ENCODE data around the gene ZFP3. TPM values are rescaled to one million over a fixed set of nuclear protein-coding genes. Genes with fewer than 3 reads are reported as not detected.
"Not testable (repeated sequence)": the region's sequence is repeated elsewhere in the genome, so short reads cannot be mapped to it uniquely, and the experiment has no call there.

ZFP3 gene
- total RNA-seq (10 to 100 TPM; 12.0 to 13.0 TPM), polyA plus RNA-seq (1 to 10 TPM in 1 of 2 donors, under 1 TPM in 1; 0.52 to 1.3 TPM)

DNA sequence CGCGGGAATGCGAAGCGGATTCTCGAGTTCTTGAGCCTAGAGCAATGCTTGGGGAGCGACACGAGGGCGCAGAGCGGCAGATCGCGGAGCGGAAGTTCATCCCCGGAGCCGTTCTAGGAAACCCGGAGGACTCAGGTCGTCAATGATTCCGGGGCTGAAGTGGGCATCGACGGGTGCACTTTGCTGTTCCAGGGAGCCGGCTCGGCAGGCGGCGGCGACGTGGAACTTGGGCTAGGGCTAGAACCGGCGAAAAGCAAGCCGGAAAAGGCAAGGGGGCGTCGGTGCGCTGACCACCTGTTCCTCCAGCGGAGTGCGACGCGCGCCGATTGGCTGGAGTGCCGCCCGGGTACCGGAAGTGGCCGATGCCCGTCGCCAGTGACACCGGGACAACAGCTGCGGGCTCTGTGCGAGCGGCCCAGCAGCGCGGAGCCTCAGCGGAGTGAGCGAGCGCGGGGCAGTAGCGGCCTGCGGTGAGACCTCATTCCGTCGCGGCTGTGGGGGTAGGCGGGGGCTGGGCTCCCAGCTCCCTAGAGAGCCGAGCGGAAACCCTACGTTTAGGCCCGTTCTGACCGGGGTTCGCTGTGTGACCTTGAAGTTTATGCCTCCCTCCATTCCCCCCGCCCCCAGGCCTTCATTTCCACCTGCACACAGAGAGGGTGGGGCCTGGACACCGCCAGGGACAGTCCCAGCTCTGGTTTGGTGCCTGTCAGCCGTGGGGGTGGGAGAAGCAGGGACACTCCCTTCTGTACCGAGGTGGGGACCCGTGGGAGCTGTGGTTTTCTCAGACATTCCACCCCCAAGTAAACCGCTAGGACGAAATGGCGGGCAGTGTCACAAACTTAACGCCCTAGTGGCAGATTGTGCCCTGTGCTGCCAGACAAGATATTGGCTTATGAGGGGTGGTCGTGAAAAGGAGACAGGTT lies at the start of gene ZFP3:
ZFP3 (plus strand) TSS at position 362 of the 923 bp plus-strand sequence. CDS start 13,038 bp downstream, outside the sequence.
- H3K36me3 ChIP-seq (ENCODE audit: insufficient read depth, low read length) = no peaks in the 10 kb centered on the region
- peak within 1 kb of the TSS; percentile 76 to 87 for H3K4me3 ChIP-seq (ENCODE audit: low read length in 2 of 2)
- Mint-ChIP-seq H3K36me3 (peaks cover 5 to 18% of the 10 kb centered on the region in 2 donors), H3K4me3 (peak within 1 kb of the TSS; percentile 89 to 98 (median 94)), H3K27ac (peak within 1 kb of the TSS; percentile 30 to 98 (median 93)), H3K4me1 (peaks cover 19 to 34% (median 30%) of the 10 kb centered on the region in 4 donors), H3K27me3 (no peaks in the 10 kb centered on the region), H3K9me3 (peaks cover 0 to 5% (median 2%) of the 10 kb centered on the region in 8 donors)
- intact Hi-C loops (cut with micrococcal nuclease) = loop anchor here (1.0 kb wide), 1 partner anchor 33 kb away; the partner anchor contains the start of gene ZNF232
- peak within 1 kb of the TSS; percentile 64 for H3K27ac ChIP-seq (ENCODE audit: low read depth, low read length)
- DNase-seq = peak; percentile 65 to 84 (median 72)
- ChIA-PET POLR2A (ENCODE audit: partially characterized antibody) (interaction anchor here (0.5 to 3.1 kb wide), 16 partner anchors 11 to 203 kb away, joined by 3 to 15 read pairs (median 4); partner anchors contain the start of genes INCA1, RNF167, SLC25A11 and SPAG7), CTCF (ENCODE audit: partially characterized antibody) (interaction anchor here (1.2 to 2.1 kb wide), 3 partner anchors 15 to 48 kb away, joined by 3 to 6 read pairs (median 5); no protein-coding TSS in a partner anchor)
- no peaks in the 10 kb centered on the region for H3K9me3 ChIP-seq (ENCODE audit: control insufficient read depth in 1 of 2, low read length in 2 of 2)
- H3K27me3 ChIP-seq (ENCODE audit: insufficient read depth, low read length) = no peaks in the 10 kb centered on the region
- H3K4me1 ChIP-seq (ENCODE audit: insufficient read depth, low read length) = peaks cover 16% of the 10 kb centered on the region

DNA sequence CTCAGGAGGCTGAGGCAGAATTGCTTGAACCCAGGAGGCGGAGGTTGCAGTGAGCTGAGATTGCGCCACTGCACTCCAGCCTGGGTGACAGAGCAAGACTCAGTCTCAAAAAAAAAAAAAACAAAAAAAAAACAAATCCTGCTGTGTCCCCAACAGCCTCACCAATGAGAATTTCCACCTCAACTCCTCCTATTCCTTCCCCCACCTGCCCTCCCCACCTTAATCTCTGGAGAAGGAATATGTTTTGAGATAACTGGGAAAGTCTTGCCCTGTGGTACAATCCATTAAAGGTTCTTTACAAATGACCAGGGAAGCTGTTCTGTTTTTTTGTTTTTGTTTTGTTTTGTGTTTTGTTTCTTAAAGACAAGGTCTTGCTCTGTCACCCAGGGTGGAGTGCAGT lies 48.1 kb upstream of the ZFP3 start:
- Mint-ChIP-seq H3K27ac (peak overlapping the region in 4 of 7 donors; percentile 89 to 94 (median 92)), H3K4me3 (peak overlapping the region in 3 of 8 donors; percentile 87 to 89 (median 89)), H3K4me1 (peaks cover 11 to 38% (median 18%) of the 10 kb centered on the region in 4 donors)
- H3K36me3 ChIP-seq (ENCODE audit: insufficient read depth, low read length); H3K27ac ChIP-seq (ENCODE audit: low read depth, low read length); intact Hi-C loops (cut with micrococcal nuclease); DNase-seq; H3K9me3 ChIP-seq (ENCODE audit: control insufficient read depth in 1 of 2, low read length in 2 of 2); H3K27me3 ChIP-seq (ENCODE audit: insufficient read depth, low read length); H3K36me3 Mint-ChIP-seq; H3K9me3 Mint-ChIP-seq; H3K4me3 ChIP-seq (ENCODE audit: low read length in 2 of 2); H3K27me3 Mint-ChIP-seq: not testable (repeated sequence)
- H3K4me1 ChIP-seq (ENCODE audit: insufficient read depth, low read length) = peaks cover 25% of the 10 kb centered on the region
- CTCF ChIA-PET (ENCODE audit: partially characterized antibody) = interaction anchor here (0.7 to 11.2 kb wide), 18 partner anchors 10 to 1427 kb away, joined by 3 to 271 read pairs (median 5); partner anchors contain the start of genes CHRNE, INCA1, KIF1C and RNF167
- POLR2A ChIA-PET (ENCODE audit: partially characterized antibody) = interaction anchor here (0.6 to 9.5 kb wide), 8 partner anchors 12 to 611 kb away, joined by 3 to 146 read pairs (median 6); partner anchors contain the start of genes CAMTA2, INCA1, KIF1C and SPAG7

DNA sequence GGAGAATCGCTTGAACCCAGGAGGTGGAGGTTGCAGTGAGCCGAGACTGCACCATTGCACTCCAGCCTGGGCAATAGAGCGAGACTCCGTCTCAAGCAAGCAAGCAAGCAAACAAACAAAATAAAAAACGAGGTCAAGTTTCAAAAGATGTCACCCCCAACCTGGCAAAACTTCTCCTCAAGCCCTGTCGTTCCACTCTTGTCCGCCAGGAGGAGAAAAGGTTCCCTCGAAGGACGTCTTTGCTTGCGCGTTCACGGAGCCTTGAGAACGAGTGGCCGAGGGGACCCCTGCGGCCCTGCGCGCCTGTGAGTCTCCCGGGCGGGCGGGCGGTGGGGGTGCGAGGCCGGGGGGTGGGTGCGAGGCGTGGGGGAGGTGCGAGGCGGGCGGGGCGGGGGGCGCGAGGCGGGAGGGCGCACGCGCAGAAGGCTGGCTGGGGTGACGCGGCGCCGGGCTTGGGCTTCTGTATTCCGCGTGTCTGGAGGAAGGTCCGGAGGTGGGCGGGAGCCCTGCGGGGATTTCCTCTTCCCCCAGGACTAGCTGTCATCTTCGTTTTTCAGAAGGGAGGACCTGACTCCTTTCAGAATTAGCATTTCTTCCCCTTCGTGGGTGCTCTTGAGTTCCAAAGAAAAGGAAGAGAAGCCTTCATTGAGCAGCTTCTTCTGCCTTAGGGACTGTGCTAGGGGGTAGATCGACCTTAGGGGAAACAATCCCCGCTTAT lies 46.7 kb upstream of the ZFP3 start:
- Mint-ChIP-seq H3K36me3 (no peaks in the 10 kb centered on the region), H3K9me3 (peaks cover 0 to 3% (median 0%) of the 10 kb centered on the region in 8 donors), H3K27me3 (no peaks in the 10 kb centered on the region), H3K4me3 (peak overlapping the region; percentile 79 to 89 (median 87)), H3K27ac (peak overlapping the region; percentile 90 to 94 (median 93)), H3K4me1 (peaks cover 11 to 38% (median 17%) of the 10 kb centered on the region in 4 donors)
- peak; percentile 77 to 83 (median 81) for DNase-seq
- intact Hi-C loops (cut with micrococcal nuclease) = loop anchor here (1.0 kb wide), 2 partner anchors 18 to 31 kb away; no protein-coding TSS in a partner anchor
- Histone ChIP-seq H3K4me1 (ENCODE audit: insufficient read depth, low read length) (peaks cover 25% of the 10 kb centered on the region), H3K27ac (ENCODE audit: low read depth, low read length) (peak overlapping the region; percentile 67), H3K36me3 (ENCODE audit: insufficient read depth, low read length) (no peaks in the 10 kb centered on the region), H3K27me3 (ENCODE audit: insufficient read depth, low read length) (no peaks in the 10 kb centered on the region), H3K4me3 (ENCODE audit: low read length in 2 of 2) (peak overlapping the region in 1 of 2 donors; percentile 23), H3K9me3 (ENCODE audit: control insufficient read depth in 1 of 2, low read length in 2 of 2) (no peaks in the 10 kb centered on the region)
- CTCF ChIA-PET (ENCODE audit: partially characterized antibody) = interaction anchor here (0.7 to 11.2 kb wide), 19 partner anchors 9 to 131 kb away, joined by 3 to 271 read pairs (median 5); partner anchors contain the start of genes CHRNE, SPAG7 and ZFP3
- POLR2A ChIA-PET (ENCODE audit: partially characterized antibody) = interaction anchor here (0.8 to 9.5 kb wide), 11 partner anchors 10 to 91 kb away, joined by 3 to 146 read pairs (median 6); partner anchors contain the start of genes CAMTA2, INCA1, KIF1C and RNF167

DNA sequence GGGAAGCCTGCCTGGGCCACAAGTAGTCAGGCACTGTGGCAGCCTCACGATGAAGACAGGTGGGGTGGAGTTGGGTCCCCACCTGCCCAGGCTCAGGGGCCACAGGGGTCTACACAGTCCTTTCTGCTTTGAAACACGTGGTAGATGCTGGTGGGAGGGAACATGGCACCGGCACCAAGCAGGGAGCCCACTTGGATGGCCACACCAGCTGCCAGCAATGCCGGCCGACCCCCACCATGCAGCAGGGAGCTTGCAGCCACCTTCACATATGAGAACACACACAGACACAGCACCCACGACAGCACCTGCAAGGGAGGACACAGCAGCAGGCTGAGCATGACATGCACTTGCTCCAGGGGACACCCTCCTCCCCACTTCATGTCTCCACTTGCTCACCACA lies 45.4 kb upstream of the ZFP3 start:
- POLR2A ChIA-PET (ENCODE audit: partially characterized antibody) = interaction anchor here (1.3 to 9.5 kb wide), 3 partner anchors 14 to 65 kb away, joined by 7 to 146 read pairs (median 54); partner anchors contain the start of gene SPAG7
- H3K4me3 Mint-ChIP-seq = peak overlapping the region in 2 of 8 donors; percentile 17 to 39
- CTCF ChIA-PET (ENCODE audit: partially characterized antibody) = interaction anchor here (2.3 to 11.2 kb wide), 3 partner anchors 12 to 54 kb away, joined by 5 to 271 read pairs (median 127); no protein-coding TSS in a partner anchor

DNA sequence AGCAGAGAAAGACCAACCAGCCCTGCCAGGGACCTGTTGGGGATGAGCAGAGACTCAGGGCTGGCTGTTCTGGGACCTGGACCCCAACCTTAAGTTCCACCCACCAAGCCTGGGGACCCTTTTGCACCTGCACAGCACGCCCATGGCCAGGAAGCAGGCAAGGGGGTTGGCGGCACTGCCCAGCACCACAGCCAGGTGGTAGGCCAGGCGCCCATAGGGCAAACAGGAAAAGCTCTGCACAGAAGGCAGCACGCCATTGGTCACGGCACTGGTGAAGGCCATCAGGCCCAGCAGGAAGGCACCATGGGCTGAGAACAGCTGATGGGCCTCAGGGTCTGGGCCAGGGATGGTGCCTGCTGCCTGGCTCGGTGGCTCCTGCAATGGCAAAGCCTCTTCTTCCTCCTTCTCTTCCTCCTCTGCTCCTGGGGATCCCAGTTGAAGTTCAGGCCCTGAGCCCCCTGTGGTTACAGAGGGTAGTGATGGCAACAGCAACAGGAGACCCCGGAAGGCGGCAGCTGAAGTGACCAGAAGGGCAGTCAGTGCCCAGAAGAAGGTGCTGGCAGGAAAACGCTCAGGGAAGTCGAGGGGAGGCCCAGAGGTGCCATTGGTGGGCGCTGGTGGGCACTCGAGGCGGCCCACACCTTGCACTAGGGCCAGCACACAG lies 44.8 kb upstream of the ZFP3 start:
- ChIA-PET CTCF (ENCODE audit: partially characterized antibody) (interaction anchor here (6.5 to 11.2 kb wide), 2 partner anchors 12 to 28 kb away, joined by 127 to 271 read pairs; no protein-coding TSS in a partner anchor), POLR2A (ENCODE audit: partially characterized antibody) (interaction anchor here (0.8 to 9.5 kb wide), 4 partner anchors 14 to 45 kb away, joined by 3 to 146 read pairs (median 4); partner anchors contain the start of genes INCA1, KIF1C and ZFP3)
- Histone ChIP-seq H3K36me3 (ENCODE audit: insufficient read depth, low read length) (no peaks in the 10 kb centered on the region), H3K4me3 (ENCODE audit: low read length in 2 of 2) (no peak overlapping the region), H3K9me3 (ENCODE audit: control insufficient read depth in 1 of 2, low read length in 2 of 2) (no peaks in the 10 kb centered on the region), H3K27ac (ENCODE audit: low read depth, low read length) (no peak overlapping the region), H3K27me3 (ENCODE audit: insufficient read depth, low read length) (no peaks in the 10 kb centered on the region), H3K4me1 (ENCODE audit: insufficient read depth, low read length) (peaks cover 25% of the 10 kb centered on the region)
- Mint-ChIP-seq H3K4me1 (peaks cover 11 to 38% (median 20%) of the 10 kb centered on the region in 4 donors), H3K36me3 (no peaks in the 10 kb centered on the region), H3K27ac (peak overlapping the region in 1 of 7 donors; percentile 35), H3K9me3 (peaks cover 0 to 3% (median 0%) of the 10 kb centered on the region in 8 donors), H3K27me3 (no peaks in the 10 kb centered on the region), H3K4me3 (peak overlapping the region in 2 of 8 donors; percentile 17 to 39)
- intact Hi-C loops (cut with micrococcal nuclease) = no loop called here
- no peak for DNase-seq

More for the DNA sequence above, 45.4 kb upstream of the ZFP3 start:
- H3K36me3 ChIP-seq (ENCODE audit: insufficient read depth, low read length) = no peaks in the 10 kb centered on the region
- Mint-ChIP-seq H3K27me3 (no peaks in the 10 kb centered on the region), H3K9me3 (peaks cover 0 to 3% (median 0%) of the 10 kb centered on the region in 8 donors), H3K4me1 (peaks cover 12 to 38% (median 20%) of the 10 kb centered on the region in 4 donors), H3K27ac (peak overlapping the region in 1 of 7 donors; percentile 12), H3K36me3 (no peaks in the 10 kb centered on the region)
- intact Hi-C loops (cut with micrococcal nuclease) = no loop called here
- no peak for DNase-seq
- no peak overlapping the region for H3K27ac ChIP-seq (ENCODE audit: low read depth, low read length)
- H3K9me3 ChIP-seq (ENCODE audit: control insufficient read depth in 1 of 2, low read length in 2 of 2) = no peaks in the 10 kb centered on the region
- H3K4me3 ChIP-seq (ENCODE audit: low read length in 2 of 2) = no peak overlapping the region
- H3K27me3 ChIP-seq (ENCODE audit: insufficient read depth, low read length) = no peaks in the 10 kb centered on the region
- peaks cover 25% of the 10 kb centered on the region for H3K4me1 ChIP-seq (ENCODE audit: insufficient read depth, low read length)

DNA sequence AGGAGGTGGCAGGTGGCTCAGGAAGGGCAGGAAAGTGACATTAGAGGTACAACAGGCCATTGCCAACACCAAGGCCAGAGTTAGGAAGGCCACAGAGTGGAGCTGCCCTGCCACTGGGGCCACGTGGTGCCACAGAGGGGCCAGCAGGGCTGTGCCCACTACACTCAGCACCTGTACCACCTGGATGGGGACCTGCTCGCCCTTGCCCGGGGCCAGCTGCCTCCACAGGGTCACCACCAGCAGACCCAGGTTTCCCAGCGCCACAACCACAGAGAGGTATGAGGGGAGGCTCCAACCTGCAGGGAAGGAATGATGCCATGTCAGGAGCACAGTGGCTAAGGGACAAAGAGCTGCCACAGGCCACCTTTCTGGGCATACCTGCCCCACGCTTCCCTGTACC lies 44.2 kb upstream of the ZFP3 start:
- H3K27me3 Mint-ChIP-seq = no peaks in the 10 kb centered on the region
- Histone ChIP-seq H3K27ac (ENCODE audit: low read depth, low read length) (no peak overlapping the region), H3K36me3 (ENCODE audit: insufficient read depth, low read length) (no peaks in the 10 kb centered on the region), H3K27me3 (ENCODE audit: insufficient read depth, low read length) (no peaks in the 10 kb centered on the region), H3K4me3 (ENCODE audit: low read length in 2 of 2) (no peak overlapping the region), H3K4me1 (ENCODE audit: insufficient read depth, low read length) (peaks cover 25% of the 10 kb centered on the region), H3K9me3 (ENCODE audit: control insufficient read depth in 1 of 2, low read length in 2 of 2) (no peaks in the 10 kb centered on the region)
- peak overlapping the region in 1 of 7 donors; percentile 38 for H3K27ac Mint-ChIP-seq
- CTCF ChIA-PET (ENCODE audit: partially characterized antibody) = interaction anchor here (1.2 to 11.2 kb wide), 5 partner anchors 8 to 125 kb away, joined by 4 to 271 read pairs (median 6); no protein-coding TSS in a partner anchor
- H3K4me3 Mint-ChIP-seq = no peak overlapping the region
- DNase-seq = no peak
- peaks cover 11 to 38% (median 20%) of the 10 kb centered on the region in 4 donors for H3K4me1 Mint-ChIP-seq
- H3K36me3 Mint-ChIP-seq = no peaks in the 10 kb centered on the region
- H3K9me3 Mint-ChIP-seq = peaks cover 0 to 3% (median 0%) of the 10 kb centered on the region in 8 donors
- intact Hi-C loops (cut with micrococcal nuclease) = no loop called here
- POLR2A ChIA-PET (ENCODE audit: partially characterized antibody) = interaction anchor here (0.8 to 9.5 kb wide), 4 partner anchors 13 to 45 kb away, joined by 3 to 146 read pairs (median 4); partner anchors contain the start of genes INCA1, KIF1C and ZFP3
